PFSK-1 (cell line): ENCODE data around the gene SH3PXD2A.

Source experiments
- FOXP2 ChIP-seq: optimal IDR thresholded peaks from 2 replicates; pipeline ENCODE3; 2011; ENCODE audit warnings: borderline replicate concordance, control low read depth, inconsistent platforms; ENCODE audit not compliant: insufficient read depth; ENCODE audit errors: extremely low read length, extremely low read depth
- POLR2AphosphoS5 ChIP-seq: IDR thresholded peaks from 2 replicates; pipeline ENCODE4 v1.6.1; 2012; ENCODE audit warnings: low read depth, mild to moderate bottlenecking, control low read depth, low read length, moderate library complexity
- REST ChIP-seq, 2 experiments: IDR thresholded peaks; 2 replicates each; pipeline versions ENCODE4 v1.6.1 to v1.8.0; 2011 to 2012; ENCODE audit warnings: low read depth in 2 of 2, low read length in 2 of 2, control low read depth in 1 of 2, inconsistent platforms in 1 of 2, mild to moderate bottlenecking in 1 of 2, moderate library complexity in 1 of 2; ENCODE audit not compliant: insufficient read depth in 1 of 2
- SIN3A ChIP-seq: IDR thresholded peaks from 2 replicates; pipeline ENCODE4 v1.6.1; 2012; ENCODE audit warnings: mild to moderate bottlenecking, low read length, moderate library complexity, borderline replicate concordance; ENCODE audit not compliant: insufficient read depth
- TAF1 ChIP-seq: IDR thresholded peaks from 2 replicates; pipeline ENCODE4 v1.6.1; 2012; ENCODE audit warnings: low read length, control low read depth, borderline replicate concordance; ENCODE audit not compliant: insufficient read depth

SH3PXD2A gene

GRCh38 chr10:103590744-103591291 lies 264.6 kb downstream of the SH3PXD2A start:
- TF ChIP-seq SIN3A: no peak
- TF ChIP-seq POLR2AphosphoS5: no peak
- TF ChIP-seq TAF1: no peak

- no peak for TF ChIP-seq SIN3A
- TF ChIP-seq POLR2AphosphoS5: no peak
- TF ChIP-seq FOXP2: no peak
- TF ChIP-seq REST (IDR thresholded peaks at IDR 0.05; ENCODE audit: insufficient read depth in 1 of 2, low read depth in 2 of 2, low read length in 2 of 2): no peak
- no peak for TF ChIP-seq TAF1
These were observed 265.3 kb downstream of the SH3PXD2A start for GRCh38 chr10:103590060-103590459.

GRCh38 chr10:103589074-103589630 lies 266.2 kb downstream of the SH3PXD2A start:
- TF ChIP-seq FOXP2 (no peak), REST (IDR thresholded peaks at IDR 0.05; ENCODE audit: insufficient read depth in 1 of 2, low read depth in 2 of 2, low read length in 2 of 2) (no peak), TAF1 (no peak), POLR2AphosphoS5 (no peak), SIN3A (no peak)

GRCh38 chr10:103587073-103587472 lies 268.3 kb downstream of the SH3PXD2A start:
- no peak for TF ChIP-seq TAF1
- TF ChIP-seq POLR2AphosphoS5: no peak
- no peak for TF ChIP-seq SIN3A
- TF ChIP-seq REST (IDR thresholded peaks at IDR 0.05; ENCODE audit: insufficient read depth in 1 of 2, low read depth in 2 of 2, low read length in 2 of 2): no peak
- no peak for TF ChIP-seq FOXP2

- TF ChIP-seq TAF1 (no peak), REST (IDR thresholded peaks at IDR 0.05; ENCODE audit: insufficient read depth in 1 of 2, low read depth in 2 of 2, low read length in 2 of 2) (no peak), POLR2AphosphoS5 (no peak), FOXP2 (no peak), SIN3A (no peak)
These were observed 270.4 kb downstream of the SH3PXD2A start for GRCh38 chr10:103585011-103585405.
